Measurements from ENCODE around the gene GORAB.

DNA sequence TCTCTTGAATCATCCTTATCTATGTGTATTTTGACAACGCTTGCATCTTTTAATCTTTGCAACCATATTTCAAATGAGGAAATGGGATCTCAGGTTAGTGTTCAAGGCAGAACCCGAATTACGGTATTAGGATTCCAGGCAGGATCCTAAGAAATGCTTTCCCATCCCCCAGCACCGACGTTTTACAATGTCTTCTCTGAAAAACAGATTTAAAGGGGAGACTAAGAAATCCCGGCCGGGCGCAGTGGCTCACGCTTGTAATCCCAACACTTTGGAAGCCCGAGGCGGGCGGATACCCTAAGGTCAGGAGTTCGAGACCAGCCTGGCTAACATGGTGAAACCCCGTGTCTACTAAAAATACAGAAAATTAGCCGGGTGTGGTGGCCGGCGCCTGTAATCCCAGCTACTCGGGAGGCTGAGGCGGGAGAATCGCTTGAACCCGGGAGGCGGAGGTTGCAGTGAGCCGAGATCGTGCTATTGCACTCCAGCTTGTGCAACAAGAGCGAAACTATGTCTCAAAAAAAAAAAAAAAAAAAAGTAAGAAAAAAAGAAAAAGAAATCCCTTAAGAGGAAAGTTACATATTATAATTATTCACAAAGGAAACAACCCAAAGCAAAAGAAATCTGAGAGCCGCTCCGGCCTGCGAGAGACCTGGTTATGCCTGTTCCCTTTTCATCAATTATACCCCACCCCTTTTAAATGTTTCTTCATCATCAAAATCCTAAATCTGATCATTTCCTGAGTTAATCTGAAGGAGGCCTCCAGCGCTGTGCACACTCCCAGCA, 801 bp upstream of the GORAB start:
- no peak for TF ChIP-seq TAF1 (IDR thresholded peaks at IDR 0.05; ENCODE audit: borderline replicate concordance, insufficient read depth, low read length)
- TF ChIP-seq, protein P1, sequence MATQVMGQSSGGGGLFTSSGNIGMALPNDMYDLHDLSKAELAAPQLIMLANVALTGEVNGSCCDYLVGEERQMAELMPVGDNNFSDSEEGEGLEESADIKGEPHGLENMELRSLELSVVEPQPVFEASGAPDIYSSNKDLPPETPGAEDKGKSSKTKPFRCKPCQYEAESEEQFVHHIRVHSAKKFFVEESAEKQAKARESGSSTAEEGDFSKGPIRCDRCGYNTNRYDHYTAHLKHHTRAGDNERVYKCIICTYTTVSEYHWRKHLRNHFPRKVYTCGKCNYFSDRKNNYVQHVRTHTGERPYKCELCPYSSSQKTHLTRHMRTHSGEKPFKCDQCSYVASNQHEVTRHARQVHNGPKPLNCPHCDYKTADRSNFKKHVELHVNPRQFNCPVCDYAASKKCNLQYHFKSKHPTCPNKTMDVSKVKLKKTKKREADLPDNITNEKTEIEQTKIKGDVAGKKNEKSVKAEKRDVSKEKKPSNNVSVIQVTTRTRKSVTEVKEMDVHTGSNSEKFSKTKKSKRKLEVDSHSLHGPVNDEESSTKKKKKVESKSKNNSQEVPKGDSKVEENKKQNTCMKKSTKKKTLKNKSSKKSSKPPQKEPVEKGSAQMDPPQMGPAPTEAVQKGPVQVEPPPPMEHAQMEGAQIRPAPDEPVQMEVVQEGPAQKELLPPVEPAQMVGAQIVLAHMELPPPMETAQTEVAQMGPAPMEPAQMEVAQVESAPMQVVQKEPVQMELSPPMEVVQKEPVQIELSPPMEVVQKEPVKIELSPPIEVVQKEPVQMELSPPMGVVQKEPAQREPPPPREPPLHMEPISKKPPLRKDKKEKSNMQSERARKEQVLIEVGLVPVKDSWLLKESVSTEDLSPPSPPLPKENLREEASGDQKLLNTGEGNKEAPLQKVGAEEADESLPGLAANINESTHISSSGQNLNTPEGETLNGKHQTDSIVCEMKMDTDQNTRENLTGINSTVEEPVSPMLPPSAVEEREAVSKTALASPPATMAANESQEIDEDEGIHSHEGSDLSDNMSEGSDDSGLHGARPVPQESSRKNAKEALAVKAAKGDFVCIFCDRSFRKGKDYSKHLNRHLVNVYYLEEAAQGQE (IDR thresholded peaks at IDR 0.05; ENCODE audit: insufficient read depth in 1 of 2, low read depth in 2 of 2, low read length in 2 of 2), result no peak

Measured in PFSK-1 (cell line).